HL-60/S4 (cell line): Measurements from ENCODE around the gene P2RY6.

ENCODE experiments used
- in situ Hi-C: fragments of 300-500 bp; cut with MboI; formaldehyde crosslinking; loops from 2 replicates; pipeline ENCODE4 v1.14.3; 2022; ENCODE audit warnings: low sequenced_read_pairs

Gene P2RY6

GRCh38 chr11:73312036-73312435 lies 39.9 kb downstream of the P2RY6 start:
- in situ Hi-C loops = no loop called here

GRCh38 chr11:73312851-73313327 lies 40.8 kb downstream of the P2RY6 start:
- in situ Hi-C loops = no loop called here

DNA sequence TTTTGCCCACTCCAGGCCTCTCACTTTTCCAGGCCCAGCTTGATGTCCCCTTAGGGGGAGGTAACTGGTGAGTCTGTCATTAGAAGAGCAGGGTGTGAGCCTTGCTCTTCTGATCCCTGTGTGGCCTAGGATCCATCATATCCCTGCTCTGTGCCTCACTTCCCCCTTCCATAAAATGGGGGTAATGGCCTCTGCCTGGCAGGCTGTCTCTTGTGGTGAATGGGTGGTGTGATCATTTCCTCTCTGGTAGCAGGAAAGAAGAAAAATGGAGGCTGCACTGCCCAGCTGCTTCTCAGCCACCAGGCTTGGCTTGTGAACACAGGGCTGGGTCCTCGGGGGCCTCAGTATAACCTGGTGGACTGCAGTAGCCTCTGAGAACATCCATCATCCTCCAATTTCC lies 41.5 kb downstream of the P2RY6 start:
- in situ Hi-C loops = no loop called here

DNA sequence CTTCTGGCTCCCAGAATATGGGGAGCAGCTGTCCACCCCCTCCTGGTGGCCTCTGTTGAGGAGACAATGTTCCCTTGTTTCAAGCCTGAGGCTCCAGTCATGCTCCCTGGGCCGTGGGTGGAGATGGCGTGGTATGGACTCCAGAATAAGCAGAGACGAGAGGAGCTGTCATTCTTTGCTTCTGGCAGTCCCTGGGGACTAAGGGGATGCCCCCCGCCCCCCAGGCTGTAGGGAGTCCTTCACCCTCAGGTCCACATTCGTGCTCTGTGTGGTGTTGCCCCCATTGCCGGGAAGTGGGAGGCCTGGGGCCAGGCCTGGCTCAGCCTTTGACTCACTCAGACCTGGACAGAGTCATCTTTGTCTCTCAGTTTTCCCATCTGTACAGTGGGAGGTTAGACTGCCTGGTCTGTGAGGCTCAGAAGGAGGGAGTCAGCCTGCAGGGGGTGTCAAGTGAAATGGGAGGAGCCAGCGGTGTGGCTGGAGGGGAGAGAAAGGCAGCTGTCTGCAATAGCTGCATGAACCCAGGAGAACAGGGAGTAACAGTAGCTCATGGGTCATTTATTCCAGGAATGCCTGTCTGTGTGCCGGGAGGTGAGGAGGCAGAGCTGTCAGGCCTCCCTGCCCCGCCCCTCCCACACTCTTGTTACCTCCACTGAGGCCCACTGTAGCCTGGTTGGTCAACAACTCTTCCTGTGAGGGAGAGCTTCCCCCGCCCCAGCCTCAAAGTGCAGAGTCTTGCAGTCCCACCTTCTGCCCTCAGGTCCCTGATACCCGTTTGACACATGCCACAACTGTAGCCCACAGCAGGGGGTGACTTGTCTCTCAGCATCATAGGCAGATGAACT lies 42.2 kb downstream of the P2RY6 start:
- in situ Hi-C loops = no loop called here

- in situ Hi-C loops = no loop called here
Measured at GRCh38 chr11:73315293-73316020, 43.3 kb downstream of the P2RY6 start.

- in situ Hi-C loops = no loop called here
Measured at GRCh38 chr11:73316422-73316821, 44.3 kb downstream of the P2RY6 start.

DNA sequence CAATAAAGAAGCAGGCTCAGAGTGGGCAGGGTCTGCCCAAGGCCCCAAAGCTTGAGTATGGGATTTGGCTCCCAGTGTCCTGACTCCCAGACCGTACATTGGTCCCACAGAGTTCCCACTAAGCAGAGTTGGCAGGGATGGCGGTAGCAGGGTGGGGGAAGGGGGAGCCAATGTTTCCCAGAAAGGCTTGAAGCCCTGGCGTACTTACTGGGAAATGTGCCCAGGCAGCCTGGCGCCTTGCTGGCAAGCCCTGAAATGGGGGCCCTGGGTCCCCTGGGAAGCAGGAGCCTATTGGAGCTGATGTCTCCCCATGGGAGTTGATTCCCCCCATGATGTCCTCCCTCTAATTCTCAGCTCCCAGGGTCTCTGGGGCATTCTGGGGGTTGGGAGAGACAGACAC lies 45.2 kb downstream of the P2RY6 start:
- in situ Hi-C loops = no loop called here

GRCh38 chr11:73317803-73318202 lies 45.7 kb downstream of the P2RY6 start:
- in situ Hi-C loops = no loop called here

DNA sequence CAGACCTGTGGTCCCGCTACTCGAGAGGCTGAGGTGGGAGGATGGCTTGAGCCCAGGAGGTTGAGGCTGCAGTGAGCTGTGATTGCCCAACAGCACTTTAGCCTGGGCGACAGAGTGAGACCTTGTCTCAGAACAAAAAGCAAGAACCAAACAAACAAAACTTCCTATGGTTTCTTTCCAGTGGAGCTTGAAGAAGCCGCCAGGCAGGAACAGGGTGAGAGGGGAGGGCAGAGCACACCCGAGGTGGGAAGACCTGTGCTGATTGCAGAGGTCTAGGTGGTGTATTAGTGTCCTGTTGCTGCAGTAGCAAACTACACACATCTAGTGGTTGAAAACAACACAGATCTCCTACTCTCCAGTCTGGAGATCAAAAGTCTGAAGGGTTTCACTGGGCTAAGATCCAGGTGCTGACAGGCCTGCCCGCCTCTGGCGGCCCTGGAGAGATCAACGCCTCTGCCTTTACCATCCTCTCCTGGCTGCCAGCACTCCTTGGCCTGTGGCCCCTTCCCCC lies 46.4 kb downstream of the P2RY6 start:
- in situ Hi-C loops = no loop called here

- in situ Hi-C loops = no loop called here
Measured at GRCh38 chr11:73320763-73321603, 48.8 kb downstream of the P2RY6 start.

DNA sequence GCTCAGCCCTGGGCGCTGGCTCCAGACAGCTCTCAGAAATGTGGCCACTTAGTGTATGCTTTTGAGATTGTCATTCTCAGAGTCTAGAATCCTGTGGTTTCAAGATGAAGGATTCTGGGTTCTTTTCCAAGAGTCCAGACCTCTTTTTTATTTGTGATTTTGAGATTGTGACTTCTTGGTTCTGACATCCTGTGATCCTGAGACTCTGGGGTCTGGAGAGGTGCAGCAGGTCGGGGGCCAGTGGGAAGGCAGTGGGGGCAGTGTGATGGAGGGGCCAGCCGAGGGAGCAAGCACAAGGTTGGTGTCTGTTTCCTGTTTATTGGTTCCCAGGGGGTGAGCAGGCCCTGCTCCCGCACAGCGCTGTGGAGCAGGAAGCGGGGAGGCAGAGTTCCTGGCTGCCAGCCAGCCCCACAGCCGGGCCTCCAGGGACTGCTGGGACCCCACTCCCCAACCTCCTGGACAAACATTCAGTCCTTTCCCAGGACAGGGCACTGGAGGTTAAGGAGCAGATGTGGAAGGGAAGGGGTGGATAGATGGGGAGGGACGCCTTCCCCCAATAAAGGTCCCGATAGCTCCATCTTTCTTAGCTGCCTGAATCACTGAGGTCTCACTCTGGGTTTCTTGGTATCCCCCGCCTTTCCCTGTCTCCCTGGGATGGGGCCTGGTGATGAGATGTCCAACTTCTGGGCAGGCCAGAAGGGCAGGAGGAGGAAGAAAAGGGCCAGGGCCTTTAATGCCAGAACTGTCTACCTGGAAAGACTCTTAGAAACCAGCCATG lies 49.7 kb downstream of the P2RY6 start:
- in situ Hi-C loops = no loop called here

DNA sequence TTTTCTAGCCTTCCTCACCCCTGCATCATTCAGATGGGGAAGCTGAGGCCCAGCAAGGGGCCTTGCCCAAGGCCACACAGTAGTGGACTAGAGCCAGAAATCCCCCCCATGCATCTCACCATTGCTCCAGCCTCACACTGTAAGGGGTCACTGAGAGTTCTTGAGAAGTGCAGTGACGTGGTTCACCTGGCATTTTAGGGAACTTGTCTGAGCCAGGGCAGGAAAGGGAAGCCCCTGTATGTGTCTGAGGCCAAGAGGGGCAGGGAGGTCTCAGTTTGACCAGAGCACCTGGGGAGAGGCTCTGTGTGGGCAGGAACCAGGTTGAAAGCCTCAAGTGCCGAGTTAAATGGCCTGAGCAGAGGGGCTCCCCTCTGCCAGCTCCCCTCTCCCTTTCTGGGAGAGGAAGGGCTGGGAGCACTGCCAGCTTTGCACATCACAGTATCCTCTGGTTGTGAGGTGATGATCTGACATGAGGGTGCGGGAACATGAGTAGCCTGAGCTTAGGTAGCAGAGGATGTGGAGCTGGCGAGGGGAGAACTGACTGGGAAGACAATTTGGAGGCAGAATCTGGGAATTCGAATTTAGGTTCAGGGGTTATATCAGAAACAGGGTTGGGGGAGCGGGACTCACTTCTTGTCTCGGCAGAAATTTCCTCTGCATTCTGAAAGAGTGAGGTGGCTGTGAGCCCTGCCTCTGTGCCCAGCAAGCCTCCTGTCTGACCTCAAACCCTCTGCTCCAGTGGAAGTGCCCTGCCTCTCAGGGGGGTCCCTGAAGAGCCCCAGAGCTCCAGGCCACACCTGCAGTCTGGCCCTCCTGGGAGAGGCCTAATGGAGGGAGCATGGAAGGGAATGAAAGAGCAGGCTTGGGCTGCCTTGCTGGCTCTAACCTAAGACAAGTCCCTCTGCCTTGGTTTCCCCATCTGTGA lies 50.5 kb downstream of the P2RY6 start:
- in situ Hi-C loops = no loop called here

DNA sequence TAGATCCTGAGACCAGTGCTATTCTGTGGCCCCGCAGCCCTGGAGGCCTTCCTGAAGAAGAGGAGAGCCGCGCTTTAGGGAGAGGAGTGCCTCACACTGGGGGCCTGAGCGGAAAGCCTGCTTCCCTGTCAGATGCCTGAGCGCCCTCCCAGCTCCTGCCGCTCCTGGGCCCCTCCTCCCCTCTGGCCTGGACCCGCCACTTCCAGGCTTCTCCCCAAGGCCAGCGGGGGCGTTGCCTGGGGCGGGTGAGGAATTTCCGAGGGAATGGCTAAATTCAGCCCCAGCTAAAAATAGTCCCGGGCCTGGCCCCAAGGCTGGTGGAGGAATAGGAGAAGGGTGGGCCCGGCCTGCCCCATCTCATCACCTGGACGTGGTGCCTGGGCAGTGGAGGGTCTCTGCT lies 51.3 kb downstream of the P2RY6 start:
- in situ Hi-C loops = no loop called here

- in situ Hi-C loops = no loop called here
Measured at GRCh38 chr11:73324116-73324515, 52.0 kb downstream of the P2RY6 start.

- in situ Hi-C loops = no loop called here
Measured at GRCh38 chr11:73324665-73325035, 52.5 kb downstream of the P2RY6 start.

- in situ Hi-C loops = no loop called here
Measured at GRCh38 chr11:73325036-73325981, 53.2 kb downstream of the P2RY6 start.

- in situ Hi-C loops = no loop called here
Measured at GRCh38 chr11:73326929-73327811, 55.0 kb downstream of the P2RY6 start.
